Kidney epithelial cell (primary cell): ENCODE data around the gene SENP3. TPM values are rescaled to one million over a fixed set of nuclear protein-coding genes. Genes with fewer than 3 reads are reported as not detected.

Experiments used
- DNase-seq: peaks from one replicate; pipeline ENCODE4 v3.0.0-alpha.2; 2010; ENCODE audit warnings: low read depth
- H3K27me3 ChIP-seq: 2 replicates; pipeline ENCODE4 v1.6.0; 2011; ENCODE audit warnings: low read length; ENCODE audit not compliant: control insufficient read depth, insufficient read depth
- H3K36me3 ChIP-seq: 2 replicates; pipeline ENCODE4 v1.5.1; 2011; ENCODE audit warnings: low read length; ENCODE audit not compliant: control insufficient read depth, insufficient read depth
- H3K4me3 ChIP-seq: 2 replicates; pipeline ENCODE4 v1.5.1; 2011; ENCODE audit warnings: low read depth, mild to moderate bottlenecking, control low read depth, low read length
- total RNA-seq: library from RNA; depleted of rRNA; stranded (reverse); fragments of >200 nt; gene quantifications from 2 replicates; pipeline ENCODE4 v1.2.3, GENCODE V29; 2015
- TF ChIP-seq, protein P1 (sequence below): IDR thresholded peaks from 2 replicates; pipeline ENCODE4 v1.5.1; 2011; ENCODE audit warnings: mild to moderate bottlenecking, moderate library complexity, low read length, control low read depth, inconsistent platforms; ENCODE audit not compliant: insufficient read depth, poor library complexity, severe bottlenecking

SENP3 gene
- total RNA-seq, 1 donor from 2014 or later = 107 TPM

DNA sequence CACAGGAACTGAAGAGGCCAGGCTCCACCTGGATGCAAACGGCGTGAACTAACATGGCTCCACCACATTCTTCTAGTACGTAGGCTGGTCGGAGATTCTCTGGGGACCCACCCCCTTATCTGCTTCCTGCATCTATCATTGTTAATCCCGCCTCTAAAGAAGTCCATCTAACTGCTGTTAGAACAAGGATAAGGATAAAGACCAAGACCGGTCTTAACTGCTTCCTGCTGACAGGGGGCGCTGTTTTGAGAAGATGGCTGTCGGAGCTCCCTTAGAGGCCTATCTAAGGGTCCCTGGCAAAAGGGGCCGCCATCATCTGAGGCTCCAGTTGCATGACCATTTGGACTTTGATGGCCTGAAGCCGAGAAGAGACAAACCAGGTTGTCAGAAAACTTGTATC lies 38.7 kb upstream of the SENP3 start:
- TF ChIP-seq, protein P1, sequence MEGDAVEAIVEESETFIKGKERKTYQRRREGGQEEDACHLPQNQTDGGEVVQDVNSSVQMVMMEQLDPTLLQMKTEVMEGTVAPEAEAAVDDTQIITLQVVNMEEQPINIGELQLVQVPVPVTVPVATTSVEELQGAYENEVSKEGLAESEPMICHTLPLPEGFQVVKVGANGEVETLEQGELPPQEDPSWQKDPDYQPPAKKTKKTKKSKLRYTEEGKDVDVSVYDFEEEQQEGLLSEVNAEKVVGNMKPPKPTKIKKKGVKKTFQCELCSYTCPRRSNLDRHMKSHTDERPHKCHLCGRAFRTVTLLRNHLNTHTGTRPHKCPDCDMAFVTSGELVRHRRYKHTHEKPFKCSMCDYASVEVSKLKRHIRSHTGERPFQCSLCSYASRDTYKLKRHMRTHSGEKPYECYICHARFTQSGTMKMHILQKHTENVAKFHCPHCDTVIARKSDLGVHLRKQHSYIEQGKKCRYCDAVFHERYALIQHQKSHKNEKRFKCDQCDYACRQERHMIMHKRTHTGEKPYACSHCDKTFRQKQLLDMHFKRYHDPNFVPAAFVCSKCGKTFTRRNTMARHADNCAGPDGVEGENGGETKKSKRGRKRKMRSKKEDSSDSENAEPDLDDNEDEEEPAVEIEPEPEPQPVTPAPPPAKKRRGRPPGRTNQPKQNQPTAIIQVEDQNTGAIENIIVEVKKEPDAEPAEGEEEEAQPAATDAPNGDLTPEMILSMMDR = peak; percentile 28
- Histone ChIP-seq H3K27me3 (no peaks in the 10 kb centered on the region), H3K36me3 (no peaks in the 10 kb centered on the region), H3K4me3 (no peak overlapping the region)
- DNase-seq = no peak

DNA sequence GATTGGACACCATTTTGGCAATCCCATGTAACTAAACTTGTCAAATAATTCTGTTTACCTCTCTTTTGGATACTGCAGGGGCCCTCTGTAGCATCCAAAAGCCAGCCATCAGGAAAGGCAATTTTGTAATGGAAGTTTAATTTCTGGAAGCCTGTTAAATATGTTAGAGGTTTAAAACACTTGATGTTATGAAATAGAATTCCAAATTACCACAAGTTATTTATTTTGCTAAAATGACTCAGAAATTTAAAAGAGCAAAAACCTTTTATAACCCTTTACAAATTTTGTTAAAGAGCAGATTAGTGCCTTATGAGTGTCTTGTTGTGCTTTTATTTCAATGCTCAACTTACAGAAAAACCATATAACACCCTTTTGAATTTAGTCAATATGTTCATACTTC lies 32.9 kb upstream of the SENP3 start:
- Histone ChIP-seq H3K4me3 (no peak overlapping the region), H3K27me3 (no peaks in the 10 kb centered on the region), H3K36me3 (no peaks in the 10 kb centered on the region)
- TF ChIP-seq, protein P1 = no peak
- DNase-seq = no peak

GRCh38 chr17:7530023-7530900 lies 31.5 kb upstream of the SENP3 start:
- no peak for DNase-seq
- TF ChIP-seq, protein P1 = no peak
- no peak overlapping the region for H3K4me3 ChIP-seq
- no peaks in the 10 kb centered on the region for H3K36me3 ChIP-seq
- H3K27me3 ChIP-seq = no peaks in the 10 kb centered on the region

GRCh38 chr17:7538050-7538449 lies 23.7 kb upstream of the SENP3 start:
- TF ChIP-seq, protein P1 = no peak
- H3K36me3 ChIP-seq = no peaks in the 10 kb centered on the region
- no peak for DNase-seq

DNA sequence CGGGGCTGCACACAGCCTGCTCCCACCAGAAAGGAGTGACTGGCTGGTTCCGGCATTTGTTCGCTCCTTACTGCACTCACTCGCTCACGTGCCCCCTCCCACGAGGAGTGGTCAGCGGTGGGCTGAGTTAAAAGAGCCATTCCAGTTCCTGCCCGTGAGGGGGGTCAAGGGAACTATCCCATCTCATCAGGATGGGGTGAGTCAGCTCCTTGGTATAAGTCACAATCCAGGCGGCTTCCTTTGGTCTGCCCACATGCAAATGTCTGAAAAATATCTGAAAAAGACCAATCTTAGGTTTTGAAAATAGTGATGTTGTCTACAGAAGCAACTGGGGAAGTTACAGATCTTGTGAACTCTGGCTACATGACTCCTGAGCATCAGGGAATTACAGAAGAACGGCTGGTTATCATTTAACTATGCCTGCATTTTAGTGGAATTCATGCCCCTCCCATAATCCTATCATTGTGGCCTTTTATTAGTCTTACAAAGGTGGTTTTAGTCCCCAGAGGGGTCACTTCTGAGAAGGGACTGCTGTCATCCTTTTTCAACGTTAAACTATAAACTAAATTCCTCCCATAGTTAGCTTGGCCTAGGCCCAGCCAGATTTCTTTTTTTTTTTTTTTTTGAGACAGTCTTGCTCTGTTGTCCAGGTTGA lies 22.7 kb upstream of the SENP3 start:
- TF ChIP-seq, protein P1 = no peak
- no peak overlapping the region for H3K4me3 ChIP-seq
- H3K27me3 ChIP-seq = no peaks in the 10 kb centered on the region
- H3K36me3 ChIP-seq = no peaks in the 10 kb centered on the region
- no peak for DNase-seq

More at GRCh38 chr17:7538050-7538449, 23.7 kb upstream of the SENP3 start:
- Histone ChIP-seq H3K27me3 (no peaks in the 10 kb centered on the region), H3K4me3 (no peak overlapping the region)
